Measurements from ENCODE around the gene DNAJC6.

DNA sequence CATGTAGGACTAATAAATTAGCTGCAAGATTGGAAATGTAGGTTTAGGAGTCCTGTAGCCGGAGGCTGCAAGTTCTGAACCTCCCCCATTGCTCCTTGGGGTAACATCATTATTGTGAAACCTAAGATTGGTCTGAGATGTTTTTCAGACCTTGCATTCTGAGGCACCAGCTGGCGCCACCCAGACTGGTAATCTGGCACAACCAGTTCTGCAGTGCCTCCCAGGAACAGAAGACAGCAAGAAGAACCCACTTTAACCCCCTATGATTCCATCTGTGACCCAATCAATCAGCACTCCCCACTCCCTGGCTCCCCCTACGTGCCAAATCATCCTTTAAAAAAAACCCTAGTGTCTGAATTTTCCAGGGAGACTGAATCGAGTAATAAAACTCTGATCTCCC lies 11.6 kb upstream of the DNAJC6 start:
- TF ChIP-seq, protein P1, sequence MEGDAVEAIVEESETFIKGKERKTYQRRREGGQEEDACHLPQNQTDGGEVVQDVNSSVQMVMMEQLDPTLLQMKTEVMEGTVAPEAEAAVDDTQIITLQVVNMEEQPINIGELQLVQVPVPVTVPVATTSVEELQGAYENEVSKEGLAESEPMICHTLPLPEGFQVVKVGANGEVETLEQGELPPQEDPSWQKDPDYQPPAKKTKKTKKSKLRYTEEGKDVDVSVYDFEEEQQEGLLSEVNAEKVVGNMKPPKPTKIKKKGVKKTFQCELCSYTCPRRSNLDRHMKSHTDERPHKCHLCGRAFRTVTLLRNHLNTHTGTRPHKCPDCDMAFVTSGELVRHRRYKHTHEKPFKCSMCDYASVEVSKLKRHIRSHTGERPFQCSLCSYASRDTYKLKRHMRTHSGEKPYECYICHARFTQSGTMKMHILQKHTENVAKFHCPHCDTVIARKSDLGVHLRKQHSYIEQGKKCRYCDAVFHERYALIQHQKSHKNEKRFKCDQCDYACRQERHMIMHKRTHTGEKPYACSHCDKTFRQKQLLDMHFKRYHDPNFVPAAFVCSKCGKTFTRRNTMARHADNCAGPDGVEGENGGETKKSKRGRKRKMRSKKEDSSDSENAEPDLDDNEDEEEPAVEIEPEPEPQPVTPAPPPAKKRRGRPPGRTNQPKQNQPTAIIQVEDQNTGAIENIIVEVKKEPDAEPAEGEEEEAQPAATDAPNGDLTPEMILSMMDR (IDR thresholded peaks at IDR 0.05): no peak
- TF ChIP-seq POLR2A (IDR thresholded peaks at IDR 0.05): no peak

All from esophagus squamous epithelium (tissue), 4 donors.